Ovary (tissue), 9 donors: Measurements from ENCODE around the gene SCN1A. TPM values are rescaled to one million over a fixed set of nuclear protein-coding genes. Genes with fewer than 3 reads are reported as not detected.
"Not testable (repeated sequence)": the region's sequence is repeated elsewhere in the genome, so short reads cannot be mapped to it uniquely, and the experiment has no call there.

Experiments
- DNase-seq, 5 donors: peaks; one replicate each; pipeline ENCODE4 v3.0.0-alpha.2; 2019 to 2020
- H3K27ac ChIP-seq, 2 donors: fragments of 200-600 bp; one replicate each; pipeline versions ENCODE4 v1.5.1 to v1.8.0; 2019 to 2022
- H3K27me3 ChIP-seq: fragments of 200-600 bp; one replicate; pipeline ENCODE4 v1.8.0; 2022
- H3K36me3 ChIP-seq: fragments of 200-600 bp; sonication (generic); one replicate; pipeline ENCODE4 v1.5.1; 2019
- H3K4me1 ChIP-seq: one replicate; pipeline ENCODE4 v1.8.1; 2013; ENCODE audit warnings: mild to moderate bottlenecking, moderate library complexity; ENCODE audit not compliant: insufficient read depth
- H3K4me3 ChIP-seq: fragments of 200-600 bp; sonication (generic); one replicate; pipeline ENCODE4 v1.5.1; 2017
- H3K9me3 ChIP-seq, 2 donors: fragments of 200-600 bp in 1 of 2; sonication (generic) in 1 of 2; one replicate each; pipeline versions ENCODE4 v1.5.1 to v1.8.1; 2013 to 2019; ENCODE audit warnings: mild to moderate bottlenecking in 1 of 2, moderate library complexity in 1 of 2
- EP300 ChIP-seq: sonication (generic); formaldehyde crosslinking; IDR thresholded peaks from one replicate; pipeline ENCODE4 v1.6.1; 2017; ENCODE audit warnings: antibody characterized with exemption
- POLR2A ChIP-seq: fragments of 450-650 bp; IDR thresholded peaks from one replicate; pipeline ENCODE4 v1.6.1; 2017; ENCODE audit warnings: antibody characterized with exemption, mild to moderate bottlenecking, moderate library complexity
- WGBS, 3 donors: extraction: QIAGEN DNeasy Blood & Tissue Kit in 1 of 3; methylation state at CpG; one replicate each; pipeline versions ENCODE4 v1.1.5 to v1.1.7; 2013 to 2017; 5-methylcytosine and 5-hydroxymethylcytosine counted together
- intact Hi-C, 4 donors: fragments of 100-400 bp; cut with DNase I; formaldehyde crosslinking; loops; one replicate each; pipeline versions ENCODE4 v1.11.0 to v1.15.1; 2022 to 2023
- polyA plus RNA-seq, 2 donors: library from polyadenylated mRNA; stranded (reverse); fragments of 200-250 nt in 1 of 2; fragments of 350-450 nt in 1 of 2; fragmentation: Illumina TruSeq in 1 of 2; extraction: RNeasy Lipid Tissue Mini Kit (QIAGEN cat#74804) in 1 of 2; gene quantifications; one replicate each; pipeline ENCODE4 v1.2.3, GENCODE V29; 2013 to 2014
- total RNA-seq, 7 donors: library from RNA; depleted of rRNA in 2 of 7; stranded (reverse); fragments of >200 nt in 2 of 7; fragmentation: NEBNext Ultra II Directional in 3 of 7; extraction: Animal tissue kit (Norgen Biotek cat#: 25700) in 3 of 7; gene quantifications; one replicate each; pipeline versions ENCODE4 v1.1.0 to v1.2.4, GENCODE V29; 2016 to 2023
- TF ChIP-seq, protein P1 (sequence below), 3 donors: fragments of 450-650 bp in 2 of 3; fragments of 200-600 bp in 1 of 3; IDR thresholded peaks; one replicate each; pipeline versions ENCODE4 v1.5.1 to v1.8.0; 2016 to 2022; ENCODE audit warnings: antibody characterized with exemption in 3 of 3, mild to moderate bottlenecking in 1 of 3
- donor health status: DM: no; HTN: no; CAD: no; lungs with moderate emphysema.
- donor health status: DM: no; HTN: no; CAD: no.
- donor health status: Bipolar disorder and iron deficiency.
- donor health status: DM: yes; HTN: yes; CAD: no.
- donor health status: DM: no; HTN: no; CAD: no.
- donor health status: DM: yes; HTN: yes; CAD: no.

Gene SCN1A
- total and polyA plus RNA-seq, 9 donors = under 0.01 to 5.6 (median 0.34) TPM; not detected in 5

DNA sequence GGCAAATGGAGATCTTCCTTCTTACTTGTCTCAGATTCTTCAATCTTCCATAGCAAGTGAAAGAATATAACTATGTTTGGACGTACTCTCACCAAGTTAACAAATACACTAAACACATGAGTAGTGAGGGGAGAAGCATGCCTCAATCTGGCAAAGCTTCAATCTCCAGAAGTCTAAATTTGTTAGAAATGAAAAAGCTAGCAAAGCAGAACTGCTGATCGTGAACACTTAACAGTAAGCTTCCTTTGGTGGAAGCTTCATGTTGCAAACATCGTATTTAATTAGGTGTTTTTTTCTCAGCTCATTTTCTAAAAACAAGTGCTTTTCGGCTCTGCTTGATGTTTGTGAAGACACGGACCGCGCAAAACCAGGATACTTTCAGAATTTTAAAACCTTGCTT lies 12.7 kb upstream of the SCN1A start:
- WGBS, 3 donors = 26 to 46% (median 45%) methylated on average over 7 of the region's 7 CpGs
- no peak for DNase-seq
- intact Hi-C loops = no loop called here
- TF ChIP-seq EP300 (no peak), POLR2A (no peak)
- TF ChIP-seq, protein P1, sequence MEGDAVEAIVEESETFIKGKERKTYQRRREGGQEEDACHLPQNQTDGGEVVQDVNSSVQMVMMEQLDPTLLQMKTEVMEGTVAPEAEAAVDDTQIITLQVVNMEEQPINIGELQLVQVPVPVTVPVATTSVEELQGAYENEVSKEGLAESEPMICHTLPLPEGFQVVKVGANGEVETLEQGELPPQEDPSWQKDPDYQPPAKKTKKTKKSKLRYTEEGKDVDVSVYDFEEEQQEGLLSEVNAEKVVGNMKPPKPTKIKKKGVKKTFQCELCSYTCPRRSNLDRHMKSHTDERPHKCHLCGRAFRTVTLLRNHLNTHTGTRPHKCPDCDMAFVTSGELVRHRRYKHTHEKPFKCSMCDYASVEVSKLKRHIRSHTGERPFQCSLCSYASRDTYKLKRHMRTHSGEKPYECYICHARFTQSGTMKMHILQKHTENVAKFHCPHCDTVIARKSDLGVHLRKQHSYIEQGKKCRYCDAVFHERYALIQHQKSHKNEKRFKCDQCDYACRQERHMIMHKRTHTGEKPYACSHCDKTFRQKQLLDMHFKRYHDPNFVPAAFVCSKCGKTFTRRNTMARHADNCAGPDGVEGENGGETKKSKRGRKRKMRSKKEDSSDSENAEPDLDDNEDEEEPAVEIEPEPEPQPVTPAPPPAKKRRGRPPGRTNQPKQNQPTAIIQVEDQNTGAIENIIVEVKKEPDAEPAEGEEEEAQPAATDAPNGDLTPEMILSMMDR (IDR thresholded peaks at IDR 0.05) = no peak
- no peaks in the 10 kb centered on the region for H3K27me3 ChIP-seq
- no peak overlapping the region for H3K27ac ChIP-seq
- no peak overlapping the region for H3K4me3 ChIP-seq
- no peaks in the 10 kb centered on the region for H3K36me3 ChIP-seq
- no peaks in the 10 kb centered on the region for H3K4me1 ChIP-seq
- no peaks in the 10 kb centered on the region for H3K9me3 ChIP-seq

DNA sequence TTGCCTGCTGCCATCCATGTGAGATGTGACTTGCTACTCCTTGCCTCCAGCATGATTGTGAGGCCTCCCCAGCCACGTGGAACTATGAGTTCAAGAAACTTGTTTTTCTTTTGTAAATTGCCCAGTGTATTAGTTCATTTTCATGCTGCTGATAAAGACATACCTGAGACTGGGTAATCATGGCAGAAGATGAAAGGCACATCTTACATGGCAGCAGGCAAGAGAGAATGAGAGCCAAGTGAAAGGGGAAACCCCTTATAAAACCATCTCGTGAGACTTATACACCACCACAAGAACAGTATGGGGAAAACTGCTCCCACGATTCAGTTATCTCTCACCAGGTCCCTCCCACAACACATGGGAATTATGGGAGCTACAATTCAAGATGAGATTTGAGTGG lies 11.7 kb upstream of the SCN1A start:
- H3K36me3 ChIP-seq, H3K27me3 ChIP-seq, H3K4me1 ChIP-seq, DNase-seq, H3K27ac ChIP-seq, intact Hi-C loops, H3K9me3 ChIP-seq, H3K4me3 ChIP-seq: not testable (repeated sequence)
- 49 to 61% (median 49%) methylated on average over 3 of the region's 3 CpGs for WGBS, 3 donors

DNA sequence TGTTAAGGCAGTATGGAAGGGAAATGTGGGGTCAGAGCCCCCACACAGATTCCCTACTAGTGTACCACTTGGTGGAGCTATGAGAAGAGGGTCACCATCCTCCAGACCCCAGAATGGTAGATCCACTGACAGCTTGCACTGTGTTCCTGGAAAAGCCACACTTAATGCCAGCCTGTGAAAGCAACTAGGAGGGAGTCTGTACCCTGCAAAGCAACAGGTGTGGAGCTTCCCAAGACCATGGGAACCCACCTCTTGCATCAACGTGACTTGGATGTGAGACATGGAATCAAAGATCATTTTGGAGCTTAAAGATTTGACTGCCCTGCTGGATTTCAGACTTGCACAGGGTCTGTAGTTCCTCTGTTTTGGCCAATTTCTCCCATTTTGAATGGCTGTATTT lies 10.8 kb upstream of the SCN1A start:
- 88 to 100% (median 94%) methylated on average over 1 of the region's 1 CpG for WGBS, 3 donors
- Histone ChIP-seq H3K27me3 (no peaks in the 10 kb centered on the region), H3K27ac (no peak overlapping the region), H3K36me3 (no peaks in the 10 kb centered on the region), H3K4me3 (no peak overlapping the region), H3K4me1 (no peaks in the 10 kb centered on the region), H3K9me3 (no peaks in the 10 kb centered on the region)
- TF ChIP-seq, protein P1 (IDR thresholded peaks at IDR 0.05) = no peak
- no peak for TF ChIP-seq EP300
- no peak for DNase-seq
- intact Hi-C loops = no loop called here

DNA sequence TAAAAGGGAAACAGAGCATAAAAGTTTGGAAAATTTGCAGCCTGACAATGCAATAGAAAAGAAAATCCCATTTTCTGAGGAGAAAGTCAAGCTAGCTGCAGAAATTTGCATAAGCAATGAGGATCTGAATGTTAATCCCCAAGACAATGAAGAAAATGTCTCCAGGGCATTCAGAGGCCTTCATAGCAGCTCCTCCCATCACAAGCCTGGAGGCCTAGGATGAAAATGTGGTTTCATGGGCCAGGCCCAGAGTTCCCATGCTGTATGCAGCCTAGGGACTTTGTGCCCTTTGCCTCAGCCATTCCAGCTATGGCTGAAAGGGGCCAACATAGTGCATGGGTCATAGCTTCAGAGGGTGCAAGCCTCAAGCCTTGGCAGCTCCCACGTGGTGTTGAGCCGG lies 10.3 kb upstream of the SCN1A start:
- H3K4me1 ChIP-seq = no peaks in the 10 kb centered on the region
- no peak for DNase-seq
- no peaks in the 10 kb centered on the region for H3K36me3 ChIP-seq
- H3K27me3 ChIP-seq = no peaks in the 10 kb centered on the region
- 85 to 91% methylated on average over 2 of the region's 2 CpGs; no CpG with 5 or more reads in 1 of the 3 donors for WGBS, 3 donors
- TF ChIP-seq POLR2A (no peak), EP300 (no peak)
- TF ChIP-seq, protein P1 (IDR thresholded peaks at IDR 0.05) = no peak
- no peaks in the 10 kb centered on the region for H3K9me3 ChIP-seq
- no peak overlapping the region for H3K4me3 ChIP-seq
- no peak overlapping the region for H3K27ac ChIP-seq
- intact Hi-C loops = no loop called here

DNA sequence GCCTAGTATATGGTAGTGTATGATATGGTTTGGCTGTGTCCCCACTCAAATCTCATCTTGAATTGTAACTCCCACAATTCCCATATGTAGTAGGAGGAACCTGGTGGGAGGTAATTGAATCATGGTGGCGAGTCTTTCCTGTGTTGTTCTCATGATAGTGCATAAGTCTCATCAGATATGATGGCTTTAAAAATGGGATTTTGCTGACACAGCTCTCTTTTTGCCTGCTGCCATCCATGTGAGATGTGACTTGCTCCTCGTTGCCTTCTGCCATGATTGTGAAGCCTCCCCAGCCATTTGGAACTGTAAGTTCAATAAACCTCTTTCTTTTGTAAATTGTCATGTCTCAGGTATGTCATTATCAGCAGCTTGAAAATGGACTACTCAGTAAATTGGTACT lies 9.5 kb upstream of the SCN1A start:
- H3K27me3 ChIP-seq = no peaks in the 10 kb centered on the region
- TF ChIP-seq EP300 (no peak), POLR2A (no peak)
- TF ChIP-seq, protein P1 (IDR thresholded peaks at IDR 0.05) = no peak
- no peaks in the 10 kb centered on the region for H3K4me1 ChIP-seq
- H3K4me3 ChIP-seq = no peak overlapping the region
- no peak for DNase-seq
- no peaks in the 10 kb centered on the region for H3K9me3 ChIP-seq
- intact Hi-C loops = no loop called here
- H3K27ac ChIP-seq = no peak overlapping the region
- no peaks in the 10 kb centered on the region for H3K36me3 ChIP-seq
- 69 to 79% (median 72%) methylated on average over 2 of the region's 2 CpGs for WGBS, 3 donors
